Hepatocyte (in vitro differentiated cells): ENCODE measurements around the gene MRPS23. TPM values are rescaled to one million over a fixed set of nuclear protein-coding genes. Genes with fewer than 3 reads are reported as not detected.

Source experiments
- DNase-seq: peaks from one replicate; pipeline ENCODE4 v3.0.0-alpha.2; 2016; ENCODE audit warnings: low spot score
- H2AFZ ChIP-seq: fragments of 200-600 bp; sonication (generic); 2 replicates; pipeline ENCODE4 v1.6.0; 2016; ENCODE audit warnings: antibody characterized with exemption, mild to moderate bottlenecking
- H3K27ac ChIP-seq: fragments of 200-600 bp; sonication (generic); 2 replicates; pipeline ENCODE4 v1.5.1; 2016; ENCODE audit warnings: mild to moderate bottlenecking
- H3K27me3 ChIP-seq: fragments of 200-600 bp; sonication (generic); 2 replicates; pipeline ENCODE4 v1.6.1; 2016
- H3K36me3 ChIP-seq: fragments of 200-600 bp; sonication (generic); replicated peaks from 2 replicates; pipeline ENCODE4 v1.5.1; 2016; ENCODE audit warnings: low read depth; ENCODE audit not compliant: insufficient read depth
- H3K4me1 ChIP-seq: fragments of 200-600 bp; sonication (generic); 2 replicates; pipeline ENCODE4 v1.5.1; 2016; ENCODE audit warnings: mild to moderate bottlenecking, moderate library complexity; ENCODE audit not compliant: insufficient read depth
- H3K4me2 ChIP-seq: fragments of 200-600 bp; sonication (generic); 2 replicates; pipeline ENCODE4 v1.6.0; 2016
- H3K4me3 ChIP-seq: fragments of 200-600 bp; sonication (generic); 2 replicates; pipeline ENCODE4 v1.5.1; 2016; ENCODE audit warnings: mild to moderate bottlenecking
- H3K79me2 ChIP-seq: fragments of 200-600 bp; sonication (generic); 2 replicates; pipeline ENCODE4 v1.6.0; 2017; ENCODE audit warnings: mild to moderate bottlenecking
- H3K9me2 ChIP-seq: fragments of 200-600 bp; sonication (generic); replicated peaks from 2 replicates; pipeline ENCODE4 v1.6.0; 2017; ENCODE audit warnings: mild to moderate bottlenecking; ENCODE audit not compliant: insufficient read depth
- H3K9me3 ChIP-seq: fragments of 200-600 bp; sonication (generic); 2 replicates; pipeline ENCODE4 v1.5.1; 2016; ENCODE audit warnings: low read depth, mild to moderate bottlenecking
- H4K20me1 ChIP-seq: fragments of 200-600 bp; sonication (generic); 2 replicates; pipeline ENCODE4 v1.6.0; 2016; ENCODE audit warnings: mild to moderate bottlenecking; ENCODE audit not compliant: insufficient read depth, poor library complexity, severe bottlenecking
- CTCF ChIP-seq: fragments of 200-600 bp; sonication (generic); IDR thresholded peaks from 2 replicates; pipeline ENCODE4 v1.5.1; 2016; ENCODE audit warnings: antibody characterized with exemption, mild to moderate bottlenecking; ENCODE audit not compliant: poor library complexity
- EZH2 ChIP-seq: fragments of 200-600 bp; sonication (generic); IDR thresholded peaks from 2 replicates; pipeline ENCODE4 v1.6.1; 2016; ENCODE audit warnings: antibody characterized with exemption, mild to moderate bottlenecking, borderline replicate concordance
- EZH2phosphoT487 ChIP-seq: fragments of 200-600 bp; sonication (generic); IDR thresholded peaks from one replicate; pipeline ENCODE4 v1.6.1; 2018; ENCODE audit warnings: antibody characterized with exemption, mild to moderate bottlenecking, low read depth, moderate library complexity; ENCODE audit not compliant: unreplicated experiment, severe bottlenecking
- WGBS: methylation state at CpG from one replicate; pipeline ENCODE4 v1.1.6; 2016; ENCODE audit warnings: low lambda C conversion rate; ENCODE audit errors: missing lambda C conversion rate; 5-methylcytosine and 5-hydroxymethylcytosine counted together
- polyA plus RNA-seq: library from polyadenylated mRNA; unstranded; fragments of >200 nt; fragmentation: Nextera tagmentation; extraction: Ambion mirVana; gene quantifications from 2 replicates; pipeline ENCODE4 v1.2.1, GENCODE V29; 2016
- total RNA-seq: library from RNA; depleted of rRNA; stranded (reverse); fragments of >200 nt; gene quantifications from 2 replicates; pipeline ENCODE4 v1.2.3, GENCODE V29; 2014

The MRPS23 gene
- total and polyA plus RNA-seq, 2 experiments from 2014 or later: 21.9 to 44.2 TPM

GRCh38 chr17:57862694-57863667 lies 13.1 kb upstream of the MRPS23 start:
- no peaks in the 10 kb centered on the region for H3K9me2 ChIP-seq
- no peak for DNase-seq
- H4K20me1 ChIP-seq: no peaks in the 10 kb centered on the region
- 69% methylated on average over 16 of the region's 16 CpGs for WGBS
- no peak overlapping the region for H2AFZ ChIP-seq
- no peaks in the 10 kb centered on the region for H3K9me3 ChIP-seq
- no peak overlapping the region for H3K27ac ChIP-seq
- no peaks in the 10 kb centered on the region for H3K27me3 ChIP-seq
- no peak overlapping the region for H3K4me3 ChIP-seq
- peak overlapping the region; percentile 97 for H3K4me2 ChIP-seq
- TF ChIP-seq CTCF: no peak
- no peak for TF ChIP-seq EZH2phosphoT487
- no peak for TF ChIP-seq EZH2
- H3K79me2 ChIP-seq: no peaks in the 10 kb centered on the region
- H3K36me3 ChIP-seq: no peaks in the 10 kb centered on the region
- peaks cover 25% of the 10 kb centered on the region for H3K4me1 ChIP-seq

GRCh38 chr17:57861790-57862693 lies 12.2 kb upstream of the MRPS23 start:
- peak overlapping the region; percentile 26 for H3K27ac ChIP-seq
- H3K4me2 ChIP-seq: peak overlapping the region; percentile 97
- TF ChIP-seq EZH2 (no peak), EZH2phosphoT487 (no peak), CTCF (no peak)
- no peaks in the 10 kb centered on the region for H3K36me3 ChIP-seq
- H3K27me3 ChIP-seq: no peaks in the 10 kb centered on the region
- peak overlapping the region; percentile 38 for H3K4me3 ChIP-seq
- peak; percentile 62 for DNase-seq
- no peaks in the 10 kb centered on the region for H3K9me3 ChIP-seq
- no peaks in the 10 kb centered on the region for H3K79me2 ChIP-seq
- peaks cover 19% of the 10 kb centered on the region for H3K4me1 ChIP-seq
- 20% methylated on average over 20 of the region's 58 CpGs for WGBS
- H2AFZ ChIP-seq: no peak overlapping the region
- H4K20me1 ChIP-seq: no peaks in the 10 kb centered on the region
- no peaks in the 10 kb centered on the region for H3K9me2 ChIP-seq

- WGBS: 3% methylated on average over 31 of the region's 34 CpGs
- Histone ChIP-seq H2AFZ (no peak overlapping the region), H3K4me1 (peaks cover 21% of the 10 kb centered on the region)
These were observed 11.4 kb upstream of the MRPS23 start for GRCh38 chr17:57861000-57861789.

More at GRCh38 chr17:57861000-57861789, 11.4 kb upstream of the MRPS23 start:
- Histone ChIP-seq H3K9me3 (no peaks in the 10 kb centered on the region), H3K36me3 (no peaks in the 10 kb centered on the region), H4K20me1 (no peaks in the 10 kb centered on the region), H3K27me3 (no peaks in the 10 kb centered on the region), H3K4me3 (peak overlapping the region; percentile 38), H3K4me2 (peak overlapping the region; percentile 97), H3K27ac (peak overlapping the region; percentile 26), H3K9me2 (no peaks in the 10 kb centered on the region), H3K79me2 (no peaks in the 10 kb centered on the region)
- peak; percentile 69 for DNase-seq
- TF ChIP-seq EZH2phosphoT487 (no peak), EZH2 (no peak), CTCF (no peak)
